ENCODE results near the gene FNBP1.
"Not testable (repeated sequence)": the region's sequence is repeated elsewhere in the genome, so short reads cannot be mapped to it uniquely, and the experiment has no call there.

FNBP1 gene

DNA sequence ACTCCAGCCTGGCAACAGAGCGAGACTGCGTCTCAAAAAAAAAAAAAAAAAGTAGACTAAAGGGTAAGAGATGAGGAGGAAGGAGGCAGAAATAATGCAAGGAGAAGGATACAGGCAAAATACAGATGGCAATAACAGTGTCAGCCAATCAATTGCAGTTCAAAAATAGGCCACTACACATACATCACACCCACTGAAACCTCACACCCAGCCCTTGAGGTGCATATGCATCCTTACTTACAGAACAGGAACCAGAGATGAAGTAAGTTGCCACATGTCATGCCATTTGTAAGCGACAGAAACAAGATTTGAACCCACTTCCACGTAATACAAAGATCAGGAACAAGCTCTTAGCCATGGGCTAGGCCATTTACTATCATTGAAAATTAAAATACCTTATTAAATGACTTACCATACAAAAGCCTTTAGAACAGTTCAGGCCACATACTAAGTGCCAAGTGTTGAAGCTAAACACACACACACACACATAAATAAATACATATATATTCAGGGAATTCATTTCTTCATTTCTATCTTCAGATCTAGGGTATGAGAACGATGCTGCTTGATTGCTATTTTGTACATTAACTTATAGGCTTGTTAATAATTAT lies 98.4 kb downstream of the FNBP1 start:
- Histone ChIP-seq H3K4me2 (ENCODE audit: low read length) (no peak overlapping the region), H3F3A (ENCODE audit: control insufficient read depth, insufficient read depth) (peaks cover 11% of the 10 kb centered on the region), H3K79me2 (ENCODE audit: control insufficient read depth, low read length) (peaks cover 5% of the 10 kb centered on the region; the same call in 1 of the 2 replicates), H3K4me1 (ENCODE audit: control insufficient read depth, low read length) (peaks cover 42% of the 10 kb centered on the region), H3K27me3 (ENCODE audit: control insufficient read depth, low read length) (no peaks in the 10 kb centered on the region), H3K4me3 (ENCODE audit: low read length) (no peak overlapping the region), H3K27ac (ENCODE audit: low read depth, low read length) (peak overlapping the region; percentile 67), H3K36me3 (ENCODE audit: control insufficient read depth, low read length) (peaks cover 58% of the 10 kb centered on the region), H3K9me3 (ENCODE audit: control insufficient read depth, insufficient read depth, low read length) (peaks cover 13% of the 10 kb centered on the region; the same call in 1 of the 2 replicates), H3K9me2 (replicated peaks; ENCODE audit: control insufficient read depth, low read length) (no peaks in the 10 kb centered on the region), H4K20me1 (ENCODE audit: control insufficient read depth, insufficient read depth, low read depth, low read length) (no peaks in the 10 kb centered on the region)
- no peak for TF ChIP-seq CTCF (IDR thresholded peaks at IDR 0.05; ENCODE audit: low read depth, low read length, poor library complexity, severe bottlenecking)
- TF ChIP-seq EZH2phosphoT487 (IDR thresholded peaks at IDR 0.05; ENCODE audit: borderline replicate concordance, low read length): no peak

DNA sequence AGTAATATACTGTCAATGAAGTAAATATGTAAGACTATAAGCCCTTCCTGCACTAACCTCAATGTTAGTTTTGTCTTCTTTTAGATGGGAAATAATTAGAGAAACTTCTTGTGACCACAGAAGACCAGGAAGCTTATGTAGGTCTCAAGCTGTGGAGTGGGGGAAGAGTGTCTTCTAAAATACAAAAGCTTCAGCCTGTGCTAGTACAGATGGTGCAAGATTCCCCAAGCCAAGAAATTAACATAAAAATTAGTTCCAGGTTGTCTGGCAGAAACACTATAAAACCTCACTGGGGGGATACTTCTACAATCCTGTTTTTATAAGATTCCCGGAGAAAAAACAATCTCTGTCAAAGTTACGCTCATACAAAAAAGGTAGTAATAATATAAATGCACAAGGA lies 103.6 kb downstream of the FNBP1 start:
- peaks cover 22% of the 10 kb centered on the region for H3K4me1 ChIP-seq (ENCODE audit: control insufficient read depth, low read length)
- no peaks in the 10 kb centered on the region for H4K20me1 ChIP-seq (ENCODE audit: control insufficient read depth, insufficient read depth, low read depth, low read length)
- no peak overlapping the region for H3K4me3 ChIP-seq (ENCODE audit: low read length)
- H3K9me3 ChIP-seq (ENCODE audit: control insufficient read depth, insufficient read depth, low read length): peaks cover 13% of the 10 kb centered on the region; the same call in 1 of the 2 replicates
- no peaks in the 10 kb centered on the region for H3K27me3 ChIP-seq (ENCODE audit: control insufficient read depth, low read length)
- H3K36me3 ChIP-seq (ENCODE audit: control insufficient read depth, low read length): peaks cover 36% of the 10 kb centered on the region
- peaks cover 2% of the 10 kb centered on the region; the same call in 1 of the 2 replicates for H3F3A ChIP-seq (ENCODE audit: control insufficient read depth, insufficient read depth)
- H3K27ac ChIP-seq (ENCODE audit: low read depth, low read length): no peak overlapping the region
- TF ChIP-seq CTCF (IDR thresholded peaks at IDR 0.05; ENCODE audit: low read depth, low read length, poor library complexity, severe bottlenecking): no peak
- TF ChIP-seq EZH2phosphoT487 (IDR thresholded peaks at IDR 0.05; ENCODE audit: borderline replicate concordance, low read length): no peak
- no peak overlapping the region for H3K4me2 ChIP-seq (ENCODE audit: low read length)
- 0 out of 2 replicates have a peak, but pooled peaks cover under 1% of the 10 kb centered on the region for H3K79me2 ChIP-seq (ENCODE audit: control insufficient read depth, low read length)
- no peaks in the 10 kb centered on the region for H3K9me2 ChIP-seq (replicated peaks; ENCODE audit: control insufficient read depth, low read length)

- H3K27ac ChIP-seq (ENCODE audit: low read depth, low read length): no peak overlapping the region
- no peaks in the 10 kb centered on the region for H3K9me2 ChIP-seq (replicated peaks; ENCODE audit: control insufficient read depth, low read length)
- peaks cover 2% of the 10 kb centered on the region; the same call in 1 of the 2 replicates for H3F3A ChIP-seq (ENCODE audit: control insufficient read depth, insufficient read depth)
- peaks cover 26% of the 10 kb centered on the region for H3K36me3 ChIP-seq (ENCODE audit: control insufficient read depth, low read length)
- TF ChIP-seq CTCF (IDR thresholded peaks at IDR 0.05; ENCODE audit: low read depth, low read length, poor library complexity, severe bottlenecking) (no peak), EZH2phosphoT487 (IDR thresholded peaks at IDR 0.05; ENCODE audit: borderline replicate concordance, low read length) (no peak)
- no peak overlapping the region for H3K4me2 ChIP-seq (ENCODE audit: low read length)
- H3K4me3 ChIP-seq (ENCODE audit: low read length): no peak overlapping the region
- no peaks in the 10 kb centered on the region for H3K27me3 ChIP-seq (ENCODE audit: control insufficient read depth, low read length)
- H3K9me3 ChIP-seq (ENCODE audit: control insufficient read depth, insufficient read depth, low read length): peaks cover 13% of the 10 kb centered on the region; the same call in 1 of the 2 replicates
- H4K20me1 ChIP-seq (ENCODE audit: control insufficient read depth, insufficient read depth, low read depth, low read length): no peaks in the 10 kb centered on the region
- H3K4me1 ChIP-seq (ENCODE audit: control insufficient read depth, low read length): peaks cover 29% of the 10 kb centered on the region
- no peaks in the 10 kb centered on the region for H3K79me2 ChIP-seq (ENCODE audit: control insufficient read depth, low read length)
Measured at GRCh38 chr9:129938291-129938979, 104.6 kb downstream of the FNBP1 start.

DNA sequence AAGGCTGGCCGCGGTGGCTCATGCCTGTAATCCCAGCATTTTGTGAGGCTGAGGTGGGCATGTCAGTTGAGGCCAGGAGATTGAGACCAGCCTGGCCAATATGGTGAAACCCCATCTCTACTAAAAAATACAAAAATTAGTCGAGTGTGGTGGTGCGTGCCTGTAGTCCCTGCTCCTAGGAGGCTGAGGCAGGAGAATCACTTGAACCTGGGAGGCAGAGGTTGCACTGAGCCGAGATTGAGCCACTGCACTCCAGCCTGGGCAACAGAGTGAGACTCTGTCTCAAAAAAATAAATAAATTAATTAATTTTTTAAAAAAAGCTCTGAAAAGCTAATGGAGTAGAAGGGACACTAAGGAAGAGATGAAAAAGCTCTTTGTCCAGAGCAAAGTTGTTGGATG lies 105.1 kb downstream of the FNBP1 start:
- H3F3A ChIP-seq (ENCODE audit: control insufficient read depth, insufficient read depth); H3K27ac ChIP-seq (ENCODE audit: low read depth, low read length); H4K20me1 ChIP-seq (ENCODE audit: control insufficient read depth, insufficient read depth, low read depth, low read length); H3K79me2 ChIP-seq (ENCODE audit: control insufficient read depth, low read length); H3K9me2 ChIP-seq (replicated peaks; ENCODE audit: control insufficient read depth, low read length); H3K27me3 ChIP-seq (ENCODE audit: control insufficient read depth, low read length); H3K4me2 ChIP-seq (ENCODE audit: low read length); H3K4me3 ChIP-seq (ENCODE audit: low read length): not testable (repeated sequence)
- Histone ChIP-seq H3K36me3 (ENCODE audit: control insufficient read depth, low read length) (peaks cover 21% of the 10 kb centered on the region), H3K4me1 (ENCODE audit: control insufficient read depth, low read length) (peaks cover 29% of the 10 kb centered on the region), H3K9me3 (ENCODE audit: control insufficient read depth, insufficient read depth, low read length) (peaks cover 11% of the 10 kb centered on the region; the same call in 1 of the 2 replicates)

Data from DOHH2 (cell line).